K562 (cell line): ENCODE measurements around the gene MACROD2. TPM values are rescaled to one million over a fixed set of nuclear protein-coding genes. Genes with fewer than 3 reads are reported as not detected.

Source experiments
- ATAC-seq: fragments of 200-7000 bp; cut with Tn5 transposase; 3 replicates; pipeline ENCODE4 v1.9.1; 2020; ENCODE audit warnings: moderate library complexity
- BruUV-seq: library from RNA; stranded (reverse); fragments of 400-500 nt; replicated peaks from 2 replicates; lab custom pipeline; 2021; lab: Mats Ljungman, UMichigan
- CTCF ChIA-PET: fragments of 300-600 bp; formaldehyde crosslinking; extraction: SDS; loops from one replicate; lab custom pipeline; 2021; ENCODE audit warnings: low intra/inter-chr PET ratio; lab: Yijun Ruan, JAX
- POLR2A ChIA-PET: fragments of 300-600, 350-650 bp; sonication (Branson Sonifier 250); formaldehyde crosslinking; extraction: SDS; loops from one replicate; lab custom pipeline; 2021; ENCODE audit warnings: antibody characterized with exemption, inconsistent platforms; lab: Yijun Ruan, JAX
- DNase-seq, 4 experiments: peaks; one replicate each; pipeline versions ENCODE4 v3.0.0 to v3.0.0-alpha.2; 2011 to 2018; ENCODE audit warnings: low spot score in 3 of 4, mixed read lengths in 3 of 4; ENCODE audit errors: extremely low read depth in 1 of 4
- FAIRE-seq: peaks from 2 replicates; lab custom pipeline; 2011; peaks lifted over from hg19 to GRCh38; lab: Jason Lieb, UNC
- H2AFZ ChIP-seq: 2 replicates; pipeline ENCODE4 v1.6.0; 2011; ENCODE audit warnings: low read depth, low read length, control low read depth, inconsistent platforms
- H3K27ac ChIP-seq: fragments of 200-600 bp; 3 replicates; pipeline ENCODE4 v1.8.0; 2011; ENCODE audit warnings: low read depth, mild to moderate bottlenecking, control low read depth, inconsistent platforms, low read length, moderate library complexity, mixed read lengths; ENCODE audit errors: extremely low read depth
- H3K27me3 ChIP-seq, 2 experiments: fragments of 300-600 bp in 1 of 2; 2 replicates in 1 of 2; 3 replicates in 1 of 2; pipeline versions ENCODE4 v1.6.0 to v1.8.0; 2011; ENCODE audit warnings: inconsistent platforms in 2 of 2, low read length in 2 of 2, mild to moderate bottlenecking in 1 of 2, mixed read lengths in 1 of 2, moderate library complexity in 1 of 2; ENCODE audit not compliant: control insufficient read depth in 2 of 2, insufficient read depth in 2 of 2
- H3K36me3 ChIP-seq: fragments of 300-600 bp; 3 replicates; pipeline ENCODE4 v1.8.0; 2011; ENCODE audit warnings: mild to moderate bottlenecking, low read length, inconsistent platforms; ENCODE audit not compliant: control insufficient read depth, insufficient read depth
- H3K4me1 ChIP-seq, 2 experiments: fragments of 200-600 bp in 1 of 2; replicated peaks in 1 of 2; 2 replicates in 1 of 2; 3 replicates in 1 of 2; pipeline versions ENCODE4 v1.5.1 to v1.8.0; 2011; ENCODE audit warnings: inconsistent platforms in 2 of 2, low read length in 2 of 2, mild to moderate bottlenecking in 1 of 2, mixed read lengths in 1 of 2, moderate library complexity in 1 of 2; ENCODE audit not compliant: control insufficient read depth in 2 of 2, insufficient read depth in 2 of 2
- H3K4me2 ChIP-seq: 2 replicates; pipeline ENCODE4 v1.6.1; 2011; ENCODE audit warnings: low read length, control low read depth, inconsistent platforms, mixed read lengths; ENCODE audit not compliant: insufficient read depth
- H3K4me3 ChIP-seq: fragments of 200-600 bp; sonication (generic), shearing (Covaris generic); 2 replicates; pipeline ENCODE4 v1.5.1; 2016; ENCODE audit warnings: control low read depth, inconsistent platforms
- H3K79me2 ChIP-seq: fragments of 200-600 bp; 3 replicates; pipeline ENCODE4 v1.8.0; 2011; ENCODE audit warnings: low read length, inconsistent platforms; ENCODE audit not compliant: control insufficient read depth, insufficient read depth
- H3K9ac ChIP-seq, 2 experiments: 2 replicates each; pipeline versions ENCODE4 v1.6.0 to v1.6.1; 2011; ENCODE audit warnings: low read depth in 2 of 2, low read length in 2 of 2, control low read depth in 1 of 2, inconsistent platforms in 1 of 2, mild to moderate bottlenecking in 1 of 2, mixed read lengths in 1 of 2; ENCODE audit not compliant: insufficient read depth in 1 of 2
- H3K9me1 ChIP-seq: one replicate; pipeline ENCODE4 v1.6.0; 2011; ENCODE audit warnings: inconsistent platforms, mild to moderate bottlenecking, low read length, moderate library complexity; ENCODE audit not compliant: control insufficient read depth, insufficient read depth
- H3K9me3 ChIP-seq: replicated peaks from 2 replicates; pipeline ENCODE4 v1.5.1; 2011; ENCODE audit warnings: low read depth, low read length, inconsistent platforms; ENCODE audit not compliant: control insufficient read depth, insufficient read depth
- H4K20me1 ChIP-seq: replicated peaks from 2 replicates; pipeline ENCODE4 v1.6.1; 2011; ENCODE audit warnings: low read length, inconsistent platforms, mixed read lengths; ENCODE audit not compliant: control insufficient read depth, insufficient read depth
- BCL6 ChIP-seq: fragments of 250-450 bp; sonication (Bioruptor Pico); IDR thresholded peaks from 2 replicates; pipeline ENCODE4 v1.4.0; 2020
- ZNF140 ChIP-seq: fragments of 250-450 bp; sonication (Bioruptor Pico); IDR thresholded peaks from 2 replicates; pipeline ENCODE4 v1.8.0; 2021; ENCODE audit warnings: moderate library complexity, mild to moderate bottlenecking, inconsistent platforms
- ZNF212 ChIP-seq: fragments of 450-650 bp; formaldehyde crosslinking; IDR thresholded peaks from 2 replicates; pipeline ENCODE4 v1.4.0; 2020; ENCODE audit warnings: mild to moderate bottlenecking
- WGBS: fragments of 100-300 bp; shearing (Covaris generic); methylation state at CpG from one replicate; pipeline ENCODE4 v1.1.6; 2016; ENCODE audit warnings: low coverage, mixed read lengths; ENCODE audit not compliant: insufficient coverage; ENCODE audit errors: missing lambda C conversion rate; 5-methylcytosine and 5-hydroxymethylcytosine counted together
- in situ Hi-C: fragments of 300-500 bp; cut with MboI; formaldehyde crosslinking; loops from 4 replicates; pipeline ENCODE4 v1.15.0; 2018; ENCODE audit warnings: inconsistent platforms, mixed read lengths
- intact Hi-C: fragments of 100-400 bp; cut with micrococcal nuclease; formaldehyde crosslinking; loops from 2 replicates; pipeline ENCODE4 v1.14.2; 2022
- polyA plus RNA-seq, 8 experiments: library from polyadenylated mRNA; depleted of rRNA in 4 of 8; stranded (reverse) in 5 of 8; unstranded in 3 of 8; fragments of >200 nt; fragmentation: Nextera tagmentation in 2 of 8; fragmentation: Illumina TruSeq in 1 of 8; extraction: Ambion mirVana in 2 of 8; extraction: Trizol in 1 of 8; gene quantifications; 2 replicates each; pipeline versions ENCODE4 v1.2.1 to v1.2.3, GENCODE V29; 2011 to 2014; ENCODE audit warnings: inconsistent platforms in 1 of 8, missing spikeins in 1 of 8
- total RNA-seq, 7 experiments: library from RNA; depleted of rRNA in 6 of 7; stranded (reverse); fragments of >200 nt in 6 of 7; fragmentation: Illumina TruSeq in 2 of 7; extraction: Trizol in 2 of 7; gene quantifications; 2 replicates each; pipeline versions ENCODE4 v1.2.1 to v1.2.3, GENCODE V29; 2011 to 2021; ENCODE audit warnings: low replicate concordance in 1 of 7
- TF ChIP-seq, protein P1 (sequence below): fragments of 250-450 bp; sonication (Bioruptor Pico); IDR thresholded peaks from 2 replicates; pipeline ENCODE4 v1.8.0; 2021; ENCODE audit warnings: borderline replicate concordance, mild to moderate bottlenecking, moderate library complexity; ENCODE audit not compliant: poor library complexity, severe bottlenecking
- TF ChIP-seq, protein P2 (sequence below): fragments of 250-450 bp; sonication (Bioruptor Pico); IDR thresholded peaks from 2 replicates; pipeline ENCODE4 v1.5.0; 2021; ENCODE audit warnings: mild to moderate bottlenecking, moderate library complexity

MACROD2 gene
- total and polyA plus RNA-seq, 9 of the 15 experiments (the other 6 are each of a cell fraction or from before 2014, with no cell fraction given), result not detected

DNA sequence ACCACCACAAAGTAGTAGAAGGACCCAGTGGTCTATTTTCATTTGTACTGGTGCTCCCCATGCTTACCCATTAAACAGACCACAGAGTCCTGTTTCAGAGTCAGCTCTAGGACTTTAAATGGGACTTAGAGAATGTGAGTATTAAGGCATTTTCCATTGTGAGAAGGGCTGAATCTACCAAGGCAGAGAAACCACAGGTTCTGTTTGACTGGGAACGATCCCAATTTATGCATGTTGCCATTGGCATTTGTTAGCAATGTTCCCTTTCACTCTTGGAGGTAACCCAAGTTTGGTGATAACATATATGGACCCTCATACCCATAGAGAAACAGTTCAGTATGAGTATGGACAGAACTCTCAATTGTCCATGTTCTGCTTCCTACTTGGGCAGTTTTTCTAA is 1905.1 kb downstream of the MACROD2 start:
- no peak overlapping the region for H3K27ac ChIP-seq
- H3K36me3 ChIP-seq, result no peaks in the 10 kb centered on the region
- no peak for ATAC-seq
- no peaks in the 10 kb centered on the region for H3K27me3 ChIP-seq
- H4K20me1 ChIP-seq, result no peaks in the 10 kb centered on the region
- no peak for DNase-seq
- 0% methylated on average over 1 of the region's 1 CpG for WGBS
- in situ Hi-C loops, result no loop called here
- TF ChIP-seq, protein P1, sequence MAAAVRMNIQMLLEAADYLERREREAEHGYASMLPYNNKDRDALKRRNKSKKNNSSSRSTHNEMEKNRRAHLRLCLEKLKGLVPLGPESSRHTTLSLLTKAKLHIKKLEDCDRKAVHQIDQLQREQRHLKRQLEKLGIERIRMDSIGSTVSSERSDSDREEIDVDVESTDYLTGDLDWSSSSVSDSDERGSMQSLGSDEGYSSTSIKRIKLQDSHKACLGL (CRISPR knock-in tag), result no peak
- TF ChIP-seq ZNF212 (CRISPR knock-in tag) (no peak), ZNF140 (CRISPR knock-in tag) (no peak), BCL6 (no peak)
- TF ChIP-seq, protein P2, sequence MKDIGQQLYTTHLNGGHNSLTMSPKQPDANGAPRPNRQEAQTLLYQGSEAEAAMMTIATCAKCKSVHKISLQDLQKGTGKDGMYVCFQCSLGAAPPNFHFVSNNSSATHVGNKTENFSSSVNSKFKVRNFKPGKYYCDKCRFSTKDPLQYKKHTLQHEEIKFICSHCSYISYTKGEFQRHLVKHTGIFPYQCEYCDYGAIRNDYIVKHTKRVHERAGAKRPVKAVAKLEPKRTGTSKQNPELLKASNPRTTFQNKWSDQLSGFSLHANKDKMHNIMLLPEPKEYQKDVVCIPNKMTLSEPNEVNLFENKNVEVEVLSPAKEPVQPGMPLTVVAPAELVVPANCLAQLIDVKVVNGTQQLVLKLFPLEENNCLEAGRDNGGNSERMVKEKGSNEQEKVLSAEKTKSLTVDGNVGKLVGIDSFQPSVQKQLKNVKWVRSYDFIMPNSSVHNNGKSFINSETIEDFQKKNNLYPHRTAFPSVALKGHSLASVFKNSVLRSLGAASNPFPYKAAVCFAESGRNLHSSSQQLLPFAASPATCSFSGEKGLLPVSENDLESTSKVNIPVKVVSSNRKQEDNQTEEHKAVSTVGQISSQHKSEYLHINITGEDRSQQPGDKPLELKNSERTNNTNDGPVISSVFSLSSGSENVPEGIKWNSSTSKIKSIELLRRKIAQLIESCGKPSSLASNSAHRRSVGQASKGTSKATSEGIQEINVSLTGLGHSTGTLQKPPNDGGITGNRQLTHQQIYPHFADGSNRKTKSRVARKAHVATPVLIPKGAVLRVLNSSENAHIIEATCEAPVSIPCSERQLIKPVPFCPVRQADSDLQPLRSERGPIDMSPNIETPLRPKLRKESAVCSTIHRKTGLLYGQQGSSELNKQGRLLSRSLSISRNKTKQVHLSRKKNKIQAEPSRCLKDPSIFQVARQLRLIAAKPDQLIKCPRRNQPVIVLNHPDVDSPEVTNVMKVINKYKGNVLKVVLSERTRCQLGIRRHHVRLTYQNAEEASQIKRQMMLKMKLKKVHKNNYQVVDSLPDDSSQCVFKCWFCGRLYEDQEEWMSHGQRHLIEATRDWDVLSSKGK (CRISPR knock-in tag), result no peak
- TF ChIP-seq, all 486 proteins: peak for 0
- Histone ChIP-seq H3K9ac (no peak overlapping the region), H3K9me1 (no peaks in the 10 kb centered on the region), H3K79me2 (no peaks in the 10 kb centered on the region), H3K4me2 (no peak overlapping the region), H3K9me3 (no peaks in the 10 kb centered on the region), H2AFZ (no peak overlapping the region), H3K4me1 (no peaks in the 10 kb centered on the region), H3K4me3 (no peak overlapping the region)
- POLR2A ChIA-PET, result no interaction called here
- FAIRE-seq, result no peak
- no TSS peak for BruUV-seq
- CTCF ChIA-PET, result no interaction called here
- intact Hi-C loops, result no loop called here
